VCaP (cell line): ENCODE data around the gene NTMT1.
A peak's percentile ranks its signal among the peaks of the same experiment; 100 is the strongest.

ENCODE experiments used
- H3K27ac ChIP-seq: fragments of 450-650 bp; 2 replicates; pipeline ENCODE4 v1.5.1; 2017
- CTCF ChIP-seq: fragments of 450-650 bp; conservative IDR thresholded peaks from 2 replicates; pipeline ENCODE4 v1.5.1; 2017; ENCODE audit warnings: mild to moderate bottlenecking, moderate library complexity

Gene NTMT1

GRCh38 chr9:129626079-129626624 lies at the start of gene NTMT1:
Gene NTMT1 (plus strand): TSS chr9:129626163. CDS start chr9:129632704, 6,541 bp downstream.
- peak within 1 kb of the TSS; percentile 91 for H3K27ac ChIP-seq
- no peak for TF ChIP-seq CTCF

- TF ChIP-seq CTCF, result no peak
- no peak overlapping the region for H3K27ac ChIP-seq
Measured at GRCh38 chr9:129576546-129577543, 49.1 kb upstream of the NTMT1 start.

- TF ChIP-seq CTCF, result no peak
Measured at GRCh38 chr9:129579294-129579693, 46.7 kb upstream of the NTMT1 start.

GRCh38 chr9:129580211-129580915 lies 45.6 kb upstream of the NTMT1 start:
- TF ChIP-seq CTCF, result no peak
- H3K27ac ChIP-seq, result no peak overlapping the region

More at GRCh38 chr9:129579294-129579693, 46.7 kb upstream of the NTMT1 start:
- H3K27ac ChIP-seq, result no peak overlapping the region

GRCh38 chr9:129581505-129582189 lies 44.3 kb upstream of the NTMT1 start:
- H3K27ac ChIP-seq, result no peak overlapping the region
- TF ChIP-seq CTCF, result no peak

- H3K27ac ChIP-seq, result no peak overlapping the region
- no peak for TF ChIP-seq CTCF
Measured at GRCh38 chr9:129582855-129583254, 43.1 kb upstream of the NTMT1 start.
